HepG2 (cell line): ENCODE results near the gene PRR29. TPM values are rescaled to one million over a fixed set of nuclear protein-coding genes. Genes with fewer than 3 reads are reported as not detected.

Experiments used
- GRHL1 ChIP-seq: sonication (generic); formaldehyde crosslinking; conservative IDR thresholded peaks from 2 replicates; pipeline ENCODE4 v1.8.0; 2022; ENCODE audit warnings: missing genetic modification reagents
- JDP2 ChIP-seq: sonication (generic); formaldehyde crosslinking; IDR thresholded peaks from 2 replicates; pipeline ENCODE4 v1.8.1; 2022; ENCODE audit warnings: missing genetic modification reagents, borderline replicate concordance
- NR2C2 ChIP-seq: sonication (generic); formaldehyde crosslinking; IDR thresholded peaks from 2 replicates; pipeline ENCODE4 v1.4.0; 2020; ENCODE audit warnings: missing genetic modification reagents, mild to moderate bottlenecking, moderate library complexity, borderline replicate concordance
- PLSCR1 ChIP-seq: sonication (generic); formaldehyde crosslinking; IDR thresholded peaks from 2 replicates; pipeline ENCODE4 v1.5.0; 2020; ENCODE audit warnings: missing genetic modification reagents, mild to moderate bottlenecking, borderline replicate concordance
- SAP130 ChIP-seq: IDR thresholded peaks from 2 replicates; pipeline ENCODE4 v1.6.1; 2016; ENCODE audit warnings: low read depth
- SUZ12 ChIP-seq: fragments of 150-350 bp; IDR thresholded peaks from 2 replicates; pipeline ENCODE4 v1.6.1; 2014; ENCODE audit warnings: low read depth, low read length
- TBP ChIP-seq: sonication (generic); formaldehyde crosslinking; IDR thresholded peaks from 2 replicates; pipeline ENCODE4 v1.5.0; 2020; ENCODE audit warnings: missing genetic modification reagents
- ZNF557 ChIP-seq: sonication (generic); formaldehyde crosslinking; IDR thresholded peaks from 2 replicates; pipeline ENCODE4 v1.4.0; 2020; ENCODE audit warnings: missing genetic modification reagents
- ZNF563 ChIP-seq: sonication (generic); formaldehyde crosslinking; IDR thresholded peaks from 2 replicates; pipeline ENCODE4 v1.8.0; 2022; ENCODE audit warnings: mild to moderate bottlenecking, moderate library complexity, missing genetic modification reagents
- ZNF609 ChIP-seq: sonication (generic); formaldehyde crosslinking; IDR thresholded peaks from 2 replicates; pipeline ENCODE4 v1.4.0; 2020; ENCODE audit warnings: mild to moderate bottlenecking, missing genetic modification reagents, borderline replicate concordance
- ZNF616 ChIP-seq: sonication (generic); formaldehyde crosslinking; IDR thresholded peaks from 2 replicates; pipeline ENCODE4 v1.5.0; 2020; ENCODE audit warnings: low read depth, mild to moderate bottlenecking, missing genetic modification reagents
- ZNF761 ChIP-seq: sonication (generic); formaldehyde crosslinking; conservative IDR thresholded peaks from 2 replicates; pipeline ENCODE4 v1.4.0; 2020; ENCODE audit warnings: mild to moderate bottlenecking, missing genetic modification reagents
- polyA plus RNA-seq, 8 experiments: library from polyadenylated mRNA; depleted of rRNA in 3 of 8; stranded (reverse) in 7 of 8; unstranded in 1 of 8; fragments of >200 nt; fragmentation: Illumina TruSeq in 4 of 8; extraction: Trizol in 4 of 8; gene quantifications; 2 replicates each; pipeline versions ENCODE4 v1.2.1 to v1.2.3, GENCODE V29; 2011 to 2016; ENCODE audit warnings: low read depth in 4 of 8, missing spikeins in 1 of 8, mixed read lengths in 1 of 8; ENCODE audit not compliant: insufficient read depth in 1 of 8
- total RNA-seq, 5 experiments: library from RNA; depleted of rRNA; stranded (reverse); fragments of >200 nt; fragmentation: Illumina TruSeq; extraction: Trizol; gene quantifications; 2 replicates each; pipeline ENCODE4 v1.2.3, GENCODE V29; 2016; ENCODE audit warnings: low read depth in 1 of 5
- TF ChIP-seq, protein P1 (sequence below): sonication (generic); formaldehyde crosslinking; IDR thresholded peaks from 2 replicates; pipeline ENCODE4 v1.5.0; 2020; ENCODE audit warnings: missing genetic modification reagents
- TF ChIP-seq, protein P2 (sequence below): sonication (generic); formaldehyde crosslinking; IDR thresholded peaks from 2 replicates; pipeline ENCODE4; 2020; ENCODE audit warnings: missing genetic modification reagents, mild to moderate bottlenecking, borderline replicate concordance

The PRR29 gene
- total and polyA plus RNA-seq, 2 of the 13 experiments (the other 11 are each of a cell fraction or from before 2014, with no cell fraction given) = 0.07 to 0.20 TPM

DNA sequence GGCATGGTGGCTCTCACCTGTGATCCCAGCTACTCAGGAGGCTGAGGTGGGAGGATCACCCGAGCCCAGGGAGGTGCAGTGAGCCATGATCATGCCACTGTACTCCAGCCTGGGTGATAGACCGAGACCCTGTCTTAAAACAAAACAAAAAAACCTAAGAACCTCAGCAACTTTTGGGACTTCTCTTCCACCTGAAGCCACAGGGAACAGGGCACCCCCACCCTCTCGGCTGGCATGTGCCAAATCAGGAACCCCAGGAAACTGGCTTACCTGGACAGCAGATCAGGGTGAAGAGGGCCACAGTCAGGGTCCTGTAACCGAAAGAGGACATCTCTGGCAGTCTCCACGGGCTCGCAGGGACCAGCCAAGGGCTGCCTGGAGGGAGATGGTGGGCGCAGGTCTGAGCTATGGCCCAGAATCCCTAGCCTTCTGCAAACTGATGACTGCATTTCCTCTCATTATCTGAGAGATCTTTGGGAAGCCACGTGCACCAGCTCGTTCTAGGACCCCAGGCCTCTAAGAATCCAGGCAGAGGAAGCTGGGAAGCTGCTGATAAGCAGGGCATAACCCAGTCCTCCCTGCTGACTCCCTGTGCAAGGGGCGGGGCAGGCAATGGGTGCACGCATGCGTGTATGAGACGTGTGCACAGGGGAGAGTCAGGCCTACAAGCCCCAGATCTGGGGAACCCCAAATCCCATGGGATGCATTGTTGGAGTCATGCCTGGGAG is 8.4 kb downstream of the PRR29 start (continued):
- TF ChIP-seq ZNF609 (CRISPR knock-in tag) (no peak), GRHL1 (no peak), ZNF761 (CRISPR knock-in tag) (no peak), JDP2 (CRISPR knock-in tag) (no peak), NR2C2 (CRISPR knock-in tag) (no peak; the same call in 1 of the 2 replicates), ZNF563 (CRISPR knock-in tag) (peak; percentile 1; the same call in 1 of the 2 replicates), PLSCR1 (CRISPR knock-in tag) (no peak), SAP130 (CRISPR knock-in tag) (peak; percentile 71), SUZ12 (no peak), ZNF616 (CRISPR knock-in tag) (peak; percentile 60; the same call in 1 of the 2 replicates), ZNF557 (CRISPR knock-in tag) (no peak), TBP (CRISPR knock-in tag) (no peak)
- TF ChIP-seq, protein P1, sequence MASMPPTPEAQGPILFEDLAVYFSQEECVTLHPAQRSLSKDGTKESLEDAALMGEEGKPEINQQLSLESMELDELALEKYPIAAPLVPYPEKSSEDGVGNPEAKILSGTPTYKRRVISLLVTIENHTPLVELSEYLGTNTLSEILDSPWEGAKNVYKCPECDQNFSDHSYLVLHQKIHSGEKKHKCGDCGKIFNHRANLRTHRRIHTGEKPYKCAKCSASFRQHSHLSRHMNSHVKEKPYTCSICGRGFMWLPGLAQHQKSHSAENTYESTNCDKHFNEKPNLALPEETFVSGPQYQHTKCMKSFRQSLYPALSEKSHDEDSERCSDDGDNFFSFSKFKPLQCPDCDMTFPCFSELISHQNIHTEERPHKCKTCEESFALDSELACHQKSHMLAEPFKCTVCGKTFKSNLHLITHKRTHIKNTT (CRISPR knock-in tag) = no peak
- TF ChIP-seq, protein P2, sequence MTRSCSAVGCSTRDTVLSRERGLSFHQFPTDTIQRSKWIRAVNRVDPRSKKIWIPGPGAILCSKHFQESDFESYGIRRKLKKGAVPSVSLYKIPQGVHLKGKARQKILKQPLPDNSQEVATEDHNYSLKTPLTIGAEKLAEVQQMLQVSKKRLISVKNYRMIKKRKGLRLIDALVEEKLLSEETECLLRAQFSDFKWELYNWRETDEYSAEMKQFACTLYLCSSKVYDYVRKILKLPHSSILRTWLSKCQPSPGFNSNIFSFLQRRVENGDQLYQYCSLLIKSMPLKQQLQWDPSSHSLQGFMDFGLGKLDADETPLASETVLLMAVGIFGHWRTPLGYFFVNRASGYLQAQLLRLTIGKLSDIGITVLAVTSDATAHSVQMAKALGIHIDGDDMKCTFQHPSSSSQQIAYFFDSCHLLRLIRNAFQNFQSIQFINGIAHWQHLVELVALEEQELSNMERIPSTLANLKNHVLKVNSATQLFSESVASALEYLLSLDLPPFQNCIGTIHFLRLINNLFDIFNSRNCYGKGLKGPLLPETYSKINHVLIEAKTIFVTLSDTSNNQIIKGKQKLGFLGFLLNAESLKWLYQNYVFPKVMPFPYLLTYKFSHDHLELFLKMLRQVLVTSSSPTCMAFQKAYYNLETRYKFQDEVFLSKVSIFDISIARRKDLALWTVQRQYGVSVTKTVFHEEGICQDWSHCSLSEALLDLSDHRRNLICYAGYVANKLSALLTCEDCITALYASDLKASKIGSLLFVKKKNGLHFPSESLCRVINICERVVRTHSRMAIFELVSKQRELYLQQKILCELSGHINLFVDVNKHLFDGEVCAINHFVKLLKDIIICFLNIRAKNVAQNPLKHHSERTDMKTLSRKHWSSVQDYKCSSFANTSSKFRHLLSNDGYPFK (CRISPR knock-in tag) = no peak
